ENCODE measurements around the gene SLC22A3. TPM values are rescaled to one million over a fixed set of nuclear protein-coding genes. Genes with fewer than 3 reads are reported as not detected.

SLC22A3 gene
- total RNA-seq, 1 experiment from 2014 or later: 4.1 TPM

DNA sequence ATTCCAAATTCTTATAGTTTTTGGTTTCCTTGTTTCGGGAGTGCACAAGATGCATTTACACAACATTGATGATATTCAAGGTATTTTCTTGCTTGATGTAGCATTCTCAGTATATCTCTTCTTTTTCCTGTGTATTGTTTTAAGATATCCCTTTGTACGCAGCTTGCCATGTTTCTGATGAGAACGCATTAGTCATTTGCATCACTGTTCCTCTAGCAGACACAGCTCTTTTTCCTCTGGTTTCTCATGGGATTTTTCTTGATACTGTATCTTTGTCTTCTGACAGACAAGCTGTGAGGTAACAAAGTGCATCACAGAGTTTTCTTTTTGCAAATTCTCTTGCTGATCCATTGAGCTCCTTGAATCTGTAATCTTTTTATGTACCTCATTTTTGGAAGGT lies 146.4 kb downstream of the SLC22A3 start:
- Mint-ChIP-seq H3K9me3 (no peaks in the 10 kb centered on the region), H3K27me3 (ENCODE audit: low read depth) (no peaks in the 10 kb centered on the region; the same call in 1 of the 2 replicates), H3K36me3 (no peaks in the 10 kb centered on the region), H3K4me1 (no peaks in the 10 kb centered on the region), H3K4me3 (no peak overlapping the region), H3K27ac (no peak overlapping the region)
- CTCF ChIA-PET: no interaction called here
- ATAC-seq: no peak
- TF ChIP-seq IRF2 (CRISPR knock-in tag; IDR thresholded peaks at IDR 0.05; ENCODE audit: borderline replicate concordance, low read depth) (no peak), MXD4 (CRISPR knock-in tag; IDR thresholded peaks at IDR 0.05; ENCODE audit: borderline replicate concordance) (no peak), NR3C1 (CRISPR knock-in tag; conservative IDR thresholded peaks at IDR 0.05; ENCODE audit: low read depth) (no peak), CBFB (CRISPR knock-in tag; IDR thresholded peaks at IDR 0.05; ENCODE audit: low read depth) (no peak), KAT7 (CRISPR knock-in tag; IDR thresholded peaks at IDR 0.05; ENCODE audit: borderline replicate concordance) (no peak), ETV6 (CRISPR knock-in tag; IDR thresholded peaks at IDR 0.05) (no peak), RORB (CRISPR knock-in tag; IDR thresholded peaks at IDR 0.05) (no peak), FOXJ3 (CRISPR knock-in tag; IDR thresholded peaks at IDR 0.05; ENCODE audit: borderline replicate concordance) (no peak)
- TF ChIP-seq, protein P1, sequence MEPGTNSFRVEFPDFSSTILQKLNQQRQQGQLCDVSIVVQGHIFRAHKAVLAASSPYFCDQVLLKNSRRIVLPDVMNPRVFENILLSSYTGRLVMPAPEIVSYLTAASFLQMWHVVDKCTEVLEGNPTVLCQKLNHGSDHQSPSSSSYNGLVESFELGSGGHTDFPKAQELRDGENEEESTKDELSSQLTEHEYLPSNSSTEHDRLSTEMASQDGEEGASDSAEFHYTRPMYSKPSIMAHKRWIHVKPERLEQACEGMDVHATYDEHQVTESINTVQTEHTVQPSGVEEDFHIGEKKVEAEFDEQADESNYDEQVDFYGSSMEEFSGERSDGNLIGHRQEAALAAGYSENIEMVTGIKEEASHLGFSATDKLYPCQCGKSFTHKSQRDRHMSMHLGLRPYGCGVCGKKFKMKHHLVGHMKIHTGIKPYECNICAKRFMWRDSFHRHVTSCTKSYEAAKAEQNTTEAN (CRISPR knock-in tag; IDR thresholded peaks at IDR 0.05): no peak
- TF ChIP-seq, protein P2, sequence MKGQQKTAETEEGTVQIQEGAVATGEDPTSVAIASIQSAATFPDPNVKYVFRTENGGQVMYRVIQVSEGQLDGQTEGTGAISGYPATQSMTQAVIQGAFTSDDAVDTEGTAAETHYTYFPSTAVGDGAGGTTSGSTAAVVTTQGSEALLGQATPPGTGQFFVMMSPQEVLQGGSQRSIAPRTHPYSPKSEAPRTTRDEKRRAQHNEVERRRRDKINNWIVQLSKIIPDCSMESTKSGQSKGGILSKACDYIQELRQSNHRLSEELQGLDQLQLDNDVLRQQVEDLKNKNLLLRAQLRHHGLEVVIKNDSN (CRISPR knock-in tag; IDR thresholded peaks at IDR 0.05): no peak
- no peak for DNase-seq (ENCODE audit: low spot score)
- POLR2A ChIA-PET: no interaction called here

DNA sequence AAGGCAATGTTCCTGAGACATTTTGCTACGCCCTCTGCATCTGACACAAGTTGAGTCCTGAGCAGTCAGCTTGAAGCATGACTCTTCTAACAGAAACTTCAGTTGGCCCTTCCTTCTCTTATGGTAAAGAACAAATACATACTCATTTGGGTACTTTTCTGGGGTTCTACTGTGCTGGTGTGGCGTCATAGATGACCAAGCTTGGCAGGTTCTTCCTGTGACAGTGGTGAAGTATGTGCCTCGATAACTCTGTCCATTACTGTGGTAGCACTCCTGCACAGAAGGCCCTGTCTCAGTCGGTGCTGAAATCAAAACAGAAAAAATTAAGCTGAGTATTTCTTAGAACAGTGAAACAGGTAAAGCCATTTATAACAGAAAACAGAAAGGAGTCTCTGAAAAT lies 152.5 kb downstream of the SLC22A3 start:
- TF ChIP-seq OVOL2 (CRISPR knock-in tag; IDR thresholded peaks at IDR 0.05; ENCODE audit: borderline replicate concordance): no peak
- TF ChIP-seq TP53 (CRISPR knock-in tag; IDR thresholded peaks at IDR 0.05): no peak
- TF ChIP-seq ZNF317 (CRISPR knock-in tag; IDR thresholded peaks at IDR 0.05; ENCODE audit: borderline replicate concordance, low read depth): no peak
- TF ChIP-seq SMAD4 (CRISPR knock-in tag; IDR thresholded peaks at IDR 0.05): no peak
- no peak for TF ChIP-seq ZBTB21 (CRISPR knock-in tag; IDR thresholded peaks at IDR 0.05; ENCODE audit: borderline replicate concordance)
- TF ChIP-seq, protein P3, sequence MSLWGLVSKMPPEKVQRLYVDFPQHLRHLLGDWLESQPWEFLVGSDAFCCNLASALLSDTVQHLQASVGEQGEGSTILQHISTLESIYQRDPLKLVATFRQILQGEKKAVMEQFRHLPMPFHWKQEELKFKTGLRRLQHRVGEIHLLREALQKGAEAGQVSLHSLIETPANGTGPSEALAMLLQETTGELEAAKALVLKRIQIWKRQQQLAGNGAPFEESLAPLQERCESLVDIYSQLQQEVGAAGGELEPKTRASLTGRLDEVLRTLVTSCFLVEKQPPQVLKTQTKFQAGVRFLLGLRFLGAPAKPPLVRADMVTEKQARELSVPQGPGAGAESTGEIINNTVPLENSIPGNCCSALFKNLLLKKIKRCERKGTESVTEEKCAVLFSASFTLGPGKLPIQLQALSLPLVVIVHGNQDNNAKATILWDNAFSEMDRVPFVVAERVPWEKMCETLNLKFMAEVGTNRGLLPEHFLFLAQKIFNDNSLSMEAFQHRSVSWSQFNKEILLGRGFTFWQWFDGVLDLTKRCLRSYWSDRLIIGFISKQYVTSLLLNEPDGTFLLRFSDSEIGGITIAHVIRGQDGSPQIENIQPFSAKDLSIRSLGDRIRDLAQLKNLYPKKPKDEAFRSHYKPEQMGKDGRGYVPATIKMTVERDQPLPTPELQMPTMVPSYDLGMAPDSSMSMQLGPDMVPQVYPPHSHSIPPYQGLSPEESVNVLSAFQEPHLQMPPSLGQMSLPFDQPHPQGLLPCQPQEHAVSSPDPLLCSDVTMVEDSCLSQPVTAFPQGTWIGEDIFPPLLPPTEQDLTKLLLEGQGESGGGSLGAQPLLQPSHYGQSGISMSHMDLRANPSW (CRISPR knock-in tag; conservative IDR thresholded peaks at IDR 0.05; ENCODE audit: low read depth): no peak
- TF ChIP-seq FOXJ3 (CRISPR knock-in tag; IDR thresholded peaks at IDR 0.05; ENCODE audit: borderline replicate concordance): no peak
- no peak for TF ChIP-seq SOX15 (CRISPR knock-in tag; IDR thresholded peaks at IDR 0.05)
- TF ChIP-seq, protein P4, sequence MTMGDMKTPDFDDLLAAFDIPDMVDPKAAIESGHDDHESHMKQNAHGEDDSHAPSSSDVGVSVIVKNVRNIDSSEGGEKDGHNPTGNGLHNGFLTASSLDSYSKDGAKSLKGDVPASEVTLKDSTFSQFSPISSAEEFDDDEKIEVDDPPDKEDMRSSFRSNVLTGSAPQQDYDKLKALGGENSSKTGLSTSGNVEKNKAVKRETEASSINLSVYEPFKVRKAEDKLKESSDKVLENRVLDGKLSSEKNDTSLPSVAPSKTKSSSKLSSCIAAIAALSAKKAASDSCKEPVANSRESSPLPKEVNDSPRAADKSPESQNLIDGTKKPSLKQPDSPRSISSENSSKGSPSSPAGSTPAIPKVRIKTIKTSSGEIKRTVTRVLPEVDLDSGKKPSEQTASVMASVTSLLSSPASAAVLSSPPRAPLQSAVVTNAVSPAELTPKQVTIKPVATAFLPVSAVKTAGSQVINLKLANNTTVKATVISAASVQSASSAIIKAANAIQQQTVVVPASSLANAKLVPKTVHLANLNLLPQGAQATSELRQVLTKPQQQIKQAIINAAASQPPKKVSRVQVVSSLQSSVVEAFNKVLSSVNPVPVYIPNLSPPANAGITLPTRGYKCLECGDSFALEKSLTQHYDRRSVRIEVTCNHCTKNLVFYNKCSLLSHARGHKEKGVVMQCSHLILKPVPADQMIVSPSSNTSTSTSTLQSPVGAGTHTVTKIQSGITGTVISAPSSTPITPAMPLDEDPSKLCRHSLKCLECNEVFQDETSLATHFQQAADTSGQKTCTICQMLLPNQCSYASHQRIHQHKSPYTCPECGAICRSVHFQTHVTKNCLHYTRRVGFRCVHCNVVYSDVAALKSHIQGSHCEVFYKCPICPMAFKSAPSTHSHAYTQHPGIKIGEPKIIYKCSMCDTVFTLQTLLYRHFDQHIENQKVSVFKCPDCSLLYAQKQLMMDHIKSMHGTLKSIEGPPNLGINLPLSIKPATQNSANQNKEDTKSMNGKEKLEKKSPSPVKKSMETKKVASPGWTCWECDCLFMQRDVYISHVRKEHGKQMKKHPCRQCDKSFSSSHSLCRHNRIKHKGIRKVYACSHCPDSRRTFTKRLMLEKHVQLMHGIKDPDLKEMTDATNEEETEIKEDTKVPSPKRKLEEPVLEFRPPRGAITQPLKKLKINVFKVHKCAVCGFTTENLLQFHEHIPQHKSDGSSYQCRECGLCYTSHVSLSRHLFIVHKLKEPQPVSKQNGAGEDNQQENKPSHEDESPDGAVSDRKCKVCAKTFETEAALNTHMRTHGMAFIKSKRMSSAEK (CRISPR knock-in tag; IDR thresholded peaks at IDR 0.05; ENCODE audit: borderline replicate concordance): no peak
- TF ChIP-seq, protein P5, sequence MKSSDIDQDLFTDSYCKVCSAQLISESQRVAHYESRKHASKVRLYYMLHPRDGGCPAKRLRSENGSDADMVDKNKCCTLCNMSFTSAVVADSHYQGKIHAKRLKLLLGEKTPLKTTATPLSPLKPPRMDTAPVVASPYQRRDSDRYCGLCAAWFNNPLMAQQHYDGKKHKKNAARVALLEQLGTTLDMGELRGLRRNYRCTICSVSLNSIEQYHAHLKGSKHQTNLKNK (CRISPR knock-in tag; IDR thresholded peaks at IDR 0.05): no peak
- no peak for TF ChIP-seq ETV6 (CRISPR knock-in tag; IDR thresholded peaks at IDR 0.05)
- TF ChIP-seq HMGA2 (CRISPR knock-in tag; IDR thresholded peaks at IDR 0.05): no peak
- TF ChIP-seq TEAD1 (CRISPR knock-in tag; IDR thresholded peaks at IDR 0.05): no peak
- TF ChIP-seq, protein P6, sequence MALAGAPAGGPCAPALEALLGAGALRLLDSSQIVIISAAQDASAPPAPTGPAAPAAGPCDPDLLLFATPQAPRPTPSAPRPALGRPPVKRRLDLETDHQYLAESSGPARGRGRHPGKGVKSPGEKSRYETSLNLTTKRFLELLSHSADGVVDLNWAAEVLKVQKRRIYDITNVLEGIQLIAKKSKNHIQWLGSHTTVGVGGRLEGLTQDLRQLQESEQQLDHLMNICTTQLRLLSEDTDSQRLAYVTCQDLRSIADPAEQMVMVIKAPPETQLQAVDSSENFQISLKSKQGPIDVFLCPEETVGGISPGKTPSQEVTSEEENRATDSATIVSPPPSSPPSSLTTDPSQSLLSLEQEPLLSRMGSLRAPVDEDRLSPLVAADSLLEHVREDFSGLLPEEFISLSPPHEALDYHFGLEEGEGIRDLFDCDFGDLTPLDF (CRISPR knock-in tag; IDR thresholded peaks at IDR 0.05): no peak
- no peak for TF ChIP-seq TCF7 (CRISPR knock-in tag; IDR thresholded peaks at IDR 0.05; ENCODE audit: low read depth)
- Mint-ChIP-seq H3K4me1 (no peaks in the 10 kb centered on the region), H3K4me3 (no peak overlapping the region), H3K27ac (no peak overlapping the region), H3K27me3 (ENCODE audit: low read depth) (no peaks in the 10 kb centered on the region; the same call in 1 of the 2 replicates), H3K9me3 (peaks cover 34% of the 10 kb centered on the region), H3K36me3 (peaks cover 16% of the 10 kb centered on the region)
- DNase-seq (ENCODE audit: low spot score) (no peak), ATAC-seq (no peak)
- POLR2A ChIA-PET: no interaction called here
- CTCF ChIA-PET: no interaction called here

Measured in WTC11 (cell line).